ENCODE data around the gene ICE2.

DNA sequence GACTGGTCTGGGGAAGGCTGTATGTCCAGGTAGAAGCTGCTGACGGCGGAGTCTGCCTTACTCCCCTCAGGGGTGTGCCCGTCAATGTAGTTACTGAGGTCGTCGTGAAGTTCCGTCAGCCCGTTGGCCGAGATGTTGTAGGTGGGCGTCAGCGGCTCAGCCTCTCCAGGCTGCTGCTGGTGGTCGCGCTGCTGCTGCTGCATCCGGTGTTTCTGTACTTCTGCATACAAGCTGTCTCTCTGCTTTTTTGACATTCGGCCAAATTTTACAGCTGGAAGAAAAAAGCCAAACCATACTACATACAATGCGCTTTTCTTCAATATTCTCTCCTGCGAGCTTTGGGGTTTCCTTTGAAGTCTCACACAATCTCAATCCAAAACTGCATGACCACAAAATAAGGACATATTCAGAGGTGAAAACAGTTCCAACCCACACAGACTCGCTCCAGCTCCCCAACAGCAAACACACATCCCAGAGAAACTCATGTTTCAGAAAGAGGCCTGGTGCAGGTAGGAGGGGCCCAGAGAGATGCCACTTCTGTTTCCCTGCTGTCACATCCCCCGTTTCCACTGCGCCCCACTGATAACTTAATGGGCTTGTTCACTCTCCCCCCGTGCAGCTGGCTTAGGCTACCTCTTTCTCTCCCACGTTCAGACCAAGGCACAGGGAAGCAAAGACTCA lies 32.5 kb upstream of the ICE2 start:
- TF ChIP-seq, protein P1, sequence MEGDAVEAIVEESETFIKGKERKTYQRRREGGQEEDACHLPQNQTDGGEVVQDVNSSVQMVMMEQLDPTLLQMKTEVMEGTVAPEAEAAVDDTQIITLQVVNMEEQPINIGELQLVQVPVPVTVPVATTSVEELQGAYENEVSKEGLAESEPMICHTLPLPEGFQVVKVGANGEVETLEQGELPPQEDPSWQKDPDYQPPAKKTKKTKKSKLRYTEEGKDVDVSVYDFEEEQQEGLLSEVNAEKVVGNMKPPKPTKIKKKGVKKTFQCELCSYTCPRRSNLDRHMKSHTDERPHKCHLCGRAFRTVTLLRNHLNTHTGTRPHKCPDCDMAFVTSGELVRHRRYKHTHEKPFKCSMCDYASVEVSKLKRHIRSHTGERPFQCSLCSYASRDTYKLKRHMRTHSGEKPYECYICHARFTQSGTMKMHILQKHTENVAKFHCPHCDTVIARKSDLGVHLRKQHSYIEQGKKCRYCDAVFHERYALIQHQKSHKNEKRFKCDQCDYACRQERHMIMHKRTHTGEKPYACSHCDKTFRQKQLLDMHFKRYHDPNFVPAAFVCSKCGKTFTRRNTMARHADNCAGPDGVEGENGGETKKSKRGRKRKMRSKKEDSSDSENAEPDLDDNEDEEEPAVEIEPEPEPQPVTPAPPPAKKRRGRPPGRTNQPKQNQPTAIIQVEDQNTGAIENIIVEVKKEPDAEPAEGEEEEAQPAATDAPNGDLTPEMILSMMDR (IDR thresholded peaks at IDR 0.05): no peak
- no peak for TF ChIP-seq POLR2A (IDR thresholded peaks at IDR 0.05)
